ENCODE results near the gene MYRFL.

The MYRFL gene

DNA sequence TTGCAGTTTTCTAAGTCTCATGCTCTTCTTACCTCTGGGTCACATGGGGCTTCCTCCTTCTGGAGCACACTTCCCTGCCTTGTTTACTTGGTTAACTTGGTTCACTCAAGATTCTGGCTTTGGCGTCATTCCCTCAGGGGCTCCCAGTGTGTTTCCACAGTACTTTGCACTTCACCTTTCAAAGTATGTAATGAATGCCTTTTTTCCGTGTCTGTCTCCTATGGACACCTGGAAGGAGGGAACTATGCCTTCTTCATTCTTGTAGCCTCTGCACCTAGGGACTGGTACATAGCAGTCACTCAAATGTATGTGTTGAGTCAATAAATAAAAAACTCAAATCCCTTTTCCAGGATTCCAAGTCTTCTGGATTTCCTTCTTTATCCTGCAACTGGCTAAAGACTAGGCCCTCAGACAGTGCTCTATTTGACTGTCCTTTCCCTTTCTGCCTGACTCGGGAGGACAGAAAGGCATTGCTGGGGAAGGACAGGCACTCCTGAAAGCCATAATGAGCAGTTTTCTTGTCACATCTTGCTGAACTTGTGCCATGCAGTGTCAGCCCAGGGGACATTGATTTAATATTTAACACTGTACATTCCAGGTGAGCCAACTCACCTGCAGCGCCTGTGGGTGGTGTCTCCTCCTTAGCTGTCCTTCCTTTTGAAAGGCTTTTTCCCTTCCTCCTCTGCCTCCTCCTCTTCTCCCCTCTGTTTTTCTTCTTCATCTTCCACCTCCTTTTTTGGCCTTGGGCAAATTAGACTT, 12.8 kb downstream of the MYRFL start:
- DNase-seq (ENCODE audit: low read depth): no peak
- H3K4me3 ChIP-seq (ENCODE audit: control insufficient read depth, low read depth, low read length): no peak overlapping the region
- TF ChIP-seq, protein P1, sequence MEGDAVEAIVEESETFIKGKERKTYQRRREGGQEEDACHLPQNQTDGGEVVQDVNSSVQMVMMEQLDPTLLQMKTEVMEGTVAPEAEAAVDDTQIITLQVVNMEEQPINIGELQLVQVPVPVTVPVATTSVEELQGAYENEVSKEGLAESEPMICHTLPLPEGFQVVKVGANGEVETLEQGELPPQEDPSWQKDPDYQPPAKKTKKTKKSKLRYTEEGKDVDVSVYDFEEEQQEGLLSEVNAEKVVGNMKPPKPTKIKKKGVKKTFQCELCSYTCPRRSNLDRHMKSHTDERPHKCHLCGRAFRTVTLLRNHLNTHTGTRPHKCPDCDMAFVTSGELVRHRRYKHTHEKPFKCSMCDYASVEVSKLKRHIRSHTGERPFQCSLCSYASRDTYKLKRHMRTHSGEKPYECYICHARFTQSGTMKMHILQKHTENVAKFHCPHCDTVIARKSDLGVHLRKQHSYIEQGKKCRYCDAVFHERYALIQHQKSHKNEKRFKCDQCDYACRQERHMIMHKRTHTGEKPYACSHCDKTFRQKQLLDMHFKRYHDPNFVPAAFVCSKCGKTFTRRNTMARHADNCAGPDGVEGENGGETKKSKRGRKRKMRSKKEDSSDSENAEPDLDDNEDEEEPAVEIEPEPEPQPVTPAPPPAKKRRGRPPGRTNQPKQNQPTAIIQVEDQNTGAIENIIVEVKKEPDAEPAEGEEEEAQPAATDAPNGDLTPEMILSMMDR (conservative IDR thresholded peaks at IDR 0.05; ENCODE audit: control insufficient read depth, insufficient read depth, low read depth, low read length): no peak

DNA sequence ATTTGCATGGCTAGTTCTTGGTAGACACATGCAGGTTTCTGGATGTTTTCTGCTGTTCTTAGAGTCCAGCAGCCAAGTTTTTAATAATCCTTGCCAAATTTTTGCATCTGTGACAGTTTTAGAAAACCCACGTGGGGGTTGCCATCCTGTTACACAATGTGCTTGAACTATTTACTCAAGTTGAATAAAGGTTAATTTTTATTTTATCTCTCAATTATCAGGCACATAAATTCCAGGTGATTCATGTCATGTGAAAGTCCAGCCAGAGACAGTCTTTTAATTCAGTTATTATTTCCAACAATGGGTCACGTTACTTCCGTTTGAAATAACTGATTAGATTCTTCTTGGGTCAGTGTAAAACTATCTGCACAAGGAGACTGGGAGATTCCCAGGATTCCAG, 15.7 kb downstream of the MYRFL start:
- TF ChIP-seq, protein P1 (conservative IDR thresholded peaks at IDR 0.05; ENCODE audit: control insufficient read depth, insufficient read depth, low read depth, low read length): no peak
- no peak for DNase-seq (ENCODE audit: low read depth)
- H3K4me3 ChIP-seq (ENCODE audit: control insufficient read depth, low read depth, low read length): no peak overlapping the region

DNA sequence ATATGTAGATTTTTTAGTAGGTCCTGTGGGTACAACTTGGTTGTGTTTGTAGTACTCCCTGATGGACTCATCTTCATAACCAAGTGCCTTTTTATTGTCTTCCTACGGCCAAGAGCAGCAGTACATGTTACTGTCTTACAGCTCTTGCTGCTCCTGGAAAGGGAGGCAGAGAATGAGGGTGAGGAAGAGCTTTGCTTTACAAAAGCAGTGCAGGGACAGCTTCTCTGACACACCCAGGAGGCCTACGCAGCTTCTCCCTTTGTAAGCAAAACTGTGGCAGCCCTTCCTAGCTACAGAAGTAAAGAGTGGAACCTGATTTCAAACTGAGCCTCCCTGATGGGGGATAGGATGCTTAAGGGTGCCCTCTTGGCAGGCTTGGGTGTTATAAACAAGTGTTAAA, 18.6 kb downstream of the MYRFL start:
- TF ChIP-seq, protein P1 (conservative IDR thresholded peaks at IDR 0.05; ENCODE audit: control insufficient read depth, insufficient read depth, low read depth, low read length): no peak
- no peak for DNase-seq (ENCODE audit: low read depth)
- no peak overlapping the region for H3K4me3 ChIP-seq (ENCODE audit: control insufficient read depth, low read depth, low read length)

DNA sequence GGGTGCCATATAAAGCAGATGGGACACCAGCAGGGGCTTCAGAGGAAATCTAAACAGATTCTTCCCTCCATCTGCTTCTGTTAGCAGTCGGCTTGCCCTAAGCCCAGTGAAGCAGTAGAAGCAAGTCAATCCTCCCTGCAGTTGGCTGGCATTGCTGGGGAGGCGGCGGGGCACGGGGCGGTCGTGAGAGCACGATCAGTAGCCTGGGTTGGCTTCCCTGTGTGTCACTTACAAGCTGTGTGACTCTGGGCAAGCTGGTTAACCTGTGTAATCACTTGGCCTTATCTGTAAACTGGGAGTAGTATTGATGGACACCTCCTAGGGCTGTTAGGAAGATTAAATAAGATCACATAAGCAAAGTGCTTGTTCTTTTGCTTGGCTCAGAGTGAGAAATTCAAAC, 19.4 kb downstream of the MYRFL start:
- no peak for DNase-seq (ENCODE audit: low read depth)
- TF ChIP-seq, protein P1 (conservative IDR thresholded peaks at IDR 0.05; ENCODE audit: control insufficient read depth, insufficient read depth, low read depth, low read length): no peak
- no peak overlapping the region for H3K4me3 ChIP-seq (ENCODE audit: control insufficient read depth, low read depth, low read length)

DNA sequence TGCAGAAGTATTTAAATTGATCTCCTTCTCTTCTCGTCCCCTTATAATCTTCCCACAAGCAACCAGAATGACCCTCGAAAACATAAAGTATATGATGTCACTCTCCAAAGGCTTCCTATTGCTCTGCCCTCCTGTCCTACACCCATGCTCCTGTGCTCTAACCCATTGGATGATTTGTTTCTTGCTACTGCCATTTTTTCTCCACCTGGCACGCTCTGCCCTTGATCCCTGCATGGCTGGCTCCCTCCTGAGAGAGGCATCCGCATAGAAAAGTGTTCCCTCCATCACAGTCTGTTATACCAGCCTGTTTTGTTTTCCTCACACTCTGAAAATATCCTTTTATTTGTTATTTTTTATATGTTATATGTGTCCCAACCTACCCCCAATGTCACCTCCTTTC, 19.8 kb downstream of the MYRFL start:
- TF ChIP-seq, protein P1 (conservative IDR thresholded peaks at IDR 0.05; ENCODE audit: control insufficient read depth, insufficient read depth, low read depth, low read length): no peak
- no peak overlapping the region for H3K4me3 ChIP-seq (ENCODE audit: control insufficient read depth, low read depth, low read length)
- no peak for DNase-seq (ENCODE audit: low read depth)

DNA sequence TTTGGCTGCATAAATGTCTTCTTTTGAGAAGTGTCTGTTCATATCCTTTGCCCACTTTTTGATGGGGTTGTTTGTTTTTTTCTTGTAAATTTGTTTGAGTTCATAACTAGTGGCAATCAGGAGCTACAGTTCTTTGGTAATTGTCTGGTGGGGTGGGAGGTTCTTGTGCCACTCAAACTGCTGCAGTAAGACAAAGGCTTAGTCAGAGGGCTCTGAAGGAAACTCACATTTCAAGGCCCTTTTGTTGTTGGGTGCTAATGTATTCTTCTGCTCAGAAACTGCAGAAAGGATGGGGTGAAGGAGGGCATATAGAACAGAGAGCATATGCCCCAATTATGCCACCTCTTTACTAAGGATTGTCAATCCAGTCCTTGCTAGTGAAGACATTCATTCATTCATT, 21.9 kb downstream of the MYRFL start:
- no peak overlapping the region for H3K4me3 ChIP-seq (ENCODE audit: control insufficient read depth, low read depth, low read length)
- TF ChIP-seq, protein P1 (conservative IDR thresholded peaks at IDR 0.05; ENCODE audit: control insufficient read depth, insufficient read depth, low read depth, low read length): no peak
- DNase-seq (ENCODE audit: low read depth): no peak
